Neural progenitor cell (in vitro differentiated cells): ENCODE results near the gene TMEM43. TPM values are rescaled to one million over a fixed set of nuclear protein-coding genes. Genes with fewer than 3 reads are reported as not detected.

ENCODE experiments used
- DNase-seq: peaks from one replicate; pipeline ENCODE4 v3.0.0-alpha.2; 2016; ENCODE audit warnings: low spot score
- H2AFZ ChIP-seq: fragments of 200-600 bp; sonication (generic); replicated peaks from 2 replicates; pipeline ENCODE4 v1.6.1; 2016; ENCODE audit warnings: antibody characterized with exemption
- H3F3A ChIP-seq: fragments of 200-600 bp; sonication (generic); 2 replicates; pipeline ENCODE4 v1.6.1; 2016; ENCODE audit warnings: antibody characterized with exemption, low read depth
- H3K27ac ChIP-seq: fragments of 200-600 bp; sonication (generic); 2 replicates; pipeline ENCODE4 v1.5.1; 2016; ENCODE audit warnings: mild to moderate bottlenecking
- H3K27me3 ChIP-seq: fragments of 200-600 bp; sonication (generic); 2 replicates; pipeline ENCODE4 v1.6.1; 2016; ENCODE audit warnings: mild to moderate bottlenecking, moderate library complexity
- H3K36me3 ChIP-seq: fragments of 200-600 bp; sonication (generic); 2 replicates; pipeline ENCODE4 v1.5.1; 2016
- H3K4me1 ChIP-seq: fragments of 200-600 bp; sonication (generic); 2 replicates; pipeline ENCODE4 v1.6.1; 2016; ENCODE audit warnings: mixed run types
- H3K4me2 ChIP-seq: fragments of 200-600 bp; sonication (generic); 2 replicates; pipeline ENCODE4 v1.6.1; 2016
- H3K4me3 ChIP-seq: fragments of 200-600 bp; sonication (generic); 2 replicates; pipeline ENCODE4 v1.5.1; 2016
- H3K79me2 ChIP-seq: fragments of 200-600 bp; sonication (generic); 2 replicates; pipeline ENCODE4 v1.6.1; 2016; ENCODE audit warnings: low read depth
- H3K9ac ChIP-seq: fragments of 200-600 bp; sonication (generic); 2 replicates; pipeline ENCODE4 v1.6.1; 2016
- H3K9me3 ChIP-seq: fragments of 200-600 bp; sonication (generic); 2 replicates; pipeline ENCODE4 v1.5.1; 2016; ENCODE audit warnings: low read depth
- H4K20me1 ChIP-seq: fragments of 200-600 bp; sonication (generic); 2 replicates; pipeline ENCODE4 v1.6.1; 2016; ENCODE audit warnings: low read depth
- H3K27ac Mint-ChIP-seq: 3 replicates; pipeline ENCODE4 v1.8.0; 2021; ENCODE audit warnings: mixed read lengths
- H3K27me3 Mint-ChIP-seq: 2 replicates; pipeline ENCODE4 v1.8.0; 2022; ENCODE audit warnings: low read depth, mild to moderate bottlenecking, inconsistent platforms, moderate library complexity, mixed read lengths; ENCODE audit not compliant: insufficient read depth
- H3K36me3 Mint-ChIP-seq: 3 replicates; pipeline ENCODE4 v1.8.0; 2021; ENCODE audit warnings: mixed read lengths
- H3K4me1 Mint-ChIP-seq: 3 replicates; pipeline ENCODE4 v1.8.0; 2021; ENCODE audit warnings: mixed read lengths
- H3K4me3 Mint-ChIP-seq: 3 replicates; pipeline ENCODE4 v1.8.0; 2021; ENCODE audit warnings: mild to moderate bottlenecking, moderate library complexity, mixed read lengths
- H3K9me3 Mint-ChIP-seq: 3 replicates; pipeline ENCODE4 v1.8.0; 2020; ENCODE audit warnings: mixed read lengths
- EZH2 ChIP-seq: fragments of 200-600 bp; sonication (generic); IDR thresholded peaks from 2 replicates; pipeline ENCODE4 v1.6.1; 2017; ENCODE audit warnings: antibody characterized with exemption, mild to moderate bottlenecking, moderate library complexity
- EZH2phosphoT487 ChIP-seq: fragments of 200-600 bp; sonication (generic); IDR thresholded peaks from 2 replicates; pipeline ENCODE4 v1.6.1; 2017; ENCODE audit warnings: antibody characterized with exemption
- total RNA-seq: library from RNA; depleted of rRNA; stranded (reverse); fragments of >200 nt; gene quantifications from 2 replicates; pipeline ENCODE4 v1.2.3, GENCODE V29; 2015; ENCODE audit warnings: low replicate concordance
- TF ChIP-seq, protein P1 (sequence below): fragments of 200-600 bp; sonication (generic); IDR thresholded peaks from 2 replicates; pipeline ENCODE4 v1.5.1; 2017; ENCODE audit warnings: antibody characterized with exemption, mild to moderate bottlenecking

TMEM43 gene
- total RNA-seq, 1 donor from 2014 or later, result 19.7 TPM

DNA sequence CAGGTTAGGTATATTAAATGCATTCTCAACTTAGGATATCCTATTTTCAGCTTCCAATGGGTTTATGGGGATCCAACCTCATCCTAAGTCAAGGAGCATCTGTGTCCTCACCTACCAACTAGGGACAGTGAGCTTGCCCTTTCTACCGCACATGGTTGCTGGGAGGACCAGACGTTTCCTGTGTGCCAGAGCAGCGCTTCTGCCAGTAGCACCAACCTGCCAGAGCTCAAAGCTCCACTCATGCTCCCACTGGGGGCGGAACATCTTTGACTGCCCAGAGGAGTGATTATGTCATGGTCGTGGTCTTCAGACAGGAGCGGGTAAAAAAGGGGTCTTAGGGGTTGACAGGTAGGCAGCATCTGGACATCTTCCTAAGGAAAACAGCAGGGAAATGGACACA lies 28.8 kb downstream of the TMEM43 start:
- Histone ChIP-seq H3K4me3 (no peak overlapping the region), H3K27ac (no peak overlapping the region), H3K9ac (no peak overlapping the region), H3K36me3 (no peaks in the 10 kb centered on the region), H2AFZ (no peak overlapping the region), H3K9me3 (no peaks in the 10 kb centered on the region), H3K27me3 (no peaks in the 10 kb centered on the region), H3K4me2 (no peak overlapping the region), H3K79me2 (no peaks in the 10 kb centered on the region), H3K4me1 (no peaks in the 10 kb centered on the region), H3F3A (no peaks in the 10 kb centered on the region), H4K20me1 (peaks cover 4% of the 10 kb centered on the region)
- no peak overlapping the region for H3K4me3 Mint-ChIP-seq
- no peak for TF ChIP-seq EZH2phosphoT487
- TF ChIP-seq, protein P1, sequence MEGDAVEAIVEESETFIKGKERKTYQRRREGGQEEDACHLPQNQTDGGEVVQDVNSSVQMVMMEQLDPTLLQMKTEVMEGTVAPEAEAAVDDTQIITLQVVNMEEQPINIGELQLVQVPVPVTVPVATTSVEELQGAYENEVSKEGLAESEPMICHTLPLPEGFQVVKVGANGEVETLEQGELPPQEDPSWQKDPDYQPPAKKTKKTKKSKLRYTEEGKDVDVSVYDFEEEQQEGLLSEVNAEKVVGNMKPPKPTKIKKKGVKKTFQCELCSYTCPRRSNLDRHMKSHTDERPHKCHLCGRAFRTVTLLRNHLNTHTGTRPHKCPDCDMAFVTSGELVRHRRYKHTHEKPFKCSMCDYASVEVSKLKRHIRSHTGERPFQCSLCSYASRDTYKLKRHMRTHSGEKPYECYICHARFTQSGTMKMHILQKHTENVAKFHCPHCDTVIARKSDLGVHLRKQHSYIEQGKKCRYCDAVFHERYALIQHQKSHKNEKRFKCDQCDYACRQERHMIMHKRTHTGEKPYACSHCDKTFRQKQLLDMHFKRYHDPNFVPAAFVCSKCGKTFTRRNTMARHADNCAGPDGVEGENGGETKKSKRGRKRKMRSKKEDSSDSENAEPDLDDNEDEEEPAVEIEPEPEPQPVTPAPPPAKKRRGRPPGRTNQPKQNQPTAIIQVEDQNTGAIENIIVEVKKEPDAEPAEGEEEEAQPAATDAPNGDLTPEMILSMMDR, result no peak
- no peak for TF ChIP-seq EZH2
- H3K4me1 Mint-ChIP-seq, result no peaks in the 10 kb centered on the region
- no peak for DNase-seq
- peaks cover 38% of the 10 kb centered on the region for H3K36me3 Mint-ChIP-seq
- H3K9me3 Mint-ChIP-seq, result no peaks in the 10 kb centered on the region
- H3K27me3 Mint-ChIP-seq, result peaks cover 4% of the 10 kb centered on the region
- no peak overlapping the region for H3K27ac Mint-ChIP-seq

DNA sequence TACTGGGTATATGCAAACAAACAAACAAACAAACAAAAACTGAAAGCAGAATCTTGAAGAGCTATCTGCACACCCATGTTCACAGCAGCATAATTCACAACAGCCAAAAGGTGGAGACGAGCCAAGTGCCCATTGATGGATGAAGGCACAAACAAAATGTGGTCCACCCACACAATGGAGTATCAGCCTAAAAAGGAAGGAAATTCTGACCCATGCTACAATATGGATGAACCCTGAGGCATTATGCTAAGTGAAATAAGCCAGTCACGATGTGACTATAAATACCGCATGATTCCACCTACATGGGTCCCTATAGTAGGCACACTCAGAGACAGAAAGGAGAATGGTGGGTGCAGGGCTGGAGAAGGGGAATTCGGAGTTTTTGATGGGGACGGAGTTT lies 29.4 kb downstream of the TMEM43 start:
- H3F3A ChIP-seq, result no peaks in the 10 kb centered on the region
- H3K27me3 Mint-ChIP-seq, result peaks cover 4% of the 10 kb centered on the region
- no peak overlapping the region for H3K27ac Mint-ChIP-seq
- no peaks in the 10 kb centered on the region for H3K4me1 Mint-ChIP-seq
- H4K20me1 ChIP-seq, result peaks cover 4% of the 10 kb centered on the region
- no peak overlapping the region for H3K4me2 ChIP-seq
- no peaks in the 10 kb centered on the region for H3K79me2 ChIP-seq
- no peak overlapping the region for H3K4me3 Mint-ChIP-seq
- no peaks in the 10 kb centered on the region for H3K36me3 ChIP-seq
- H3K36me3 Mint-ChIP-seq, result peaks cover 43% of the 10 kb centered on the region
- H3K9me3 Mint-ChIP-seq, result no peaks in the 10 kb centered on the region
- TF ChIP-seq EZH2phosphoT487, result no peak
- no peak overlapping the region for H3K27ac ChIP-seq
- no peaks in the 10 kb centered on the region for H3K27me3 ChIP-seq
- H3K4me3 ChIP-seq, result no peak overlapping the region
- no peak overlapping the region for H2AFZ ChIP-seq
- no peaks in the 10 kb centered on the region for H3K9me3 ChIP-seq
- no peak for DNase-seq
- no peaks in the 10 kb centered on the region for H3K4me1 ChIP-seq
- H3K9ac ChIP-seq, result no peak overlapping the region

DNA sequence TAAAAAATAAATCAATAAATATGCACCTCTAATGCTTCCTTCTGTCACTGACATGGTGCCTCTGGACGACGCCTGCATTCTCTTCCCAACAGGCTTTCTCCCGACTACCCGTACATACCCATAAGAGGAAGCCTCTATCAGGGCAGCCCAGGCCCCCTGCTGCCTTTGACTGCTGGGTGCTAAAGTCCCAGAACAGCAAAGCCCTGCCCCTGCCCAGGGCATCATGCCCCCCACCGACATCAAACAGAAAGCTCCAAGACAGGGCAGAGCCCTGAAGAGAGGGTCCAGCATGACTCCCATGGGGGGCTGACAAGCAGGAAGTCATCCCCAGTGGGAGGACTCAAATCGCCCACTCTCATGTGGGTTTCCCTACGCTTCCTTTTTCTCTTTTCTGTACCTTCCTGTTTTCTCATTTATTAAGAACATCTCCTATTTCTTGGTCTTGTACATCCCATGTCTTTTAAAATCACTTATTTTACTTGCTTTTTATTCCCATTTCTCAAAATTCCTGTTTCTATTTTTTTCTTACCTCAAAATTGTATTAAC lies 30.1 kb downstream of the TMEM43 start:
- Histone ChIP-seq H3K9me3 (no peaks in the 10 kb centered on the region), H4K20me1 (peaks cover 4% of the 10 kb centered on the region), H3K27me3 (no peaks in the 10 kb centered on the region), H2AFZ (no peak overlapping the region), H3K9ac (no peak overlapping the region), H3K79me2 (no peaks in the 10 kb centered on the region), H3F3A (no peaks in the 10 kb centered on the region), H3K4me1 (no peaks in the 10 kb centered on the region), H3K4me2 (no peak overlapping the region), H3K36me3 (no peaks in the 10 kb centered on the region), H3K4me3 (no peak overlapping the region), H3K27ac (no peak overlapping the region)
- H3K4me1 Mint-ChIP-seq, result no peaks in the 10 kb centered on the region
- no peak overlapping the region for H3K27ac Mint-ChIP-seq
- no peaks in the 10 kb centered on the region for H3K9me3 Mint-ChIP-seq
- DNase-seq, result no peak
- peaks cover 4% of the 10 kb centered on the region for H3K27me3 Mint-ChIP-seq
- H3K36me3 Mint-ChIP-seq, result peaks cover 46% of the 10 kb centered on the region
- TF ChIP-seq EZH2, result no peak
- TF ChIP-seq EZH2phosphoT487, result no peak
- TF ChIP-seq, protein P1, result no peak
- no peak overlapping the region for H3K4me3 Mint-ChIP-seq

DNA sequence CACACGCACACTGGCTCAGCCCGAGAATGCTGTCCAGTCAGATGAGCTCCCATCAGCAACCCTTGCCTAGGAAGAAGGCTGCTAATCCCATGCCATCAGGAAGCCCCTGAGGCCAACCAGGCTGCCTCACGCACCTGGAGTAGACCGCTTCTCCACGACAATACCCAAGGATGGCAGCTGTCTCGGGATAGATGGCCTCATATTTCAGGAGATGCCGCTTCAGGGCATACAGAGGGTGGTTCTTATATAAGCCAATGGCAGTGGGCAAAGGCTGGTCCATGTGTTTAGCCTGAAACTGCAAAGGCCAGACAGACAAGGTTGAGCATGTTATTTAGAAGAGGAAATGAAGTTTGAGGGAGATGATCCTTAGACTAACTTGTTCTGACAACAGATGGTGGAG lies 31.3 kb downstream of the TMEM43 start:
- Histone ChIP-seq H3K4me3 (no peak overlapping the region), H3F3A (no peaks in the 10 kb centered on the region), H3K9me3 (no peaks in the 10 kb centered on the region), H3K36me3 (peaks cover 3% of the 10 kb centered on the region), H2AFZ (no peak overlapping the region), H3K27ac (no peak overlapping the region), H3K4me2 (no peak overlapping the region), H3K79me2 (peaks cover 1% of the 10 kb centered on the region), H4K20me1 (peaks cover 4% of the 10 kb centered on the region), H3K9ac (no peak overlapping the region), H3K4me1 (no peaks in the 10 kb centered on the region), H3K27me3 (no peaks in the 10 kb centered on the region)
- no peak for DNase-seq
- no peak overlapping the region for H3K4me3 Mint-ChIP-seq
- H3K36me3 Mint-ChIP-seq, result peaks cover 55% of the 10 kb centered on the region
- no peaks in the 10 kb centered on the region for H3K4me1 Mint-ChIP-seq
- TF ChIP-seq EZH2 (no peak), EZH2phosphoT487 (no peak)
- TF ChIP-seq, protein P1, result no peak
- no peaks in the 10 kb centered on the region for H3K27me3 Mint-ChIP-seq
- H3K9me3 Mint-ChIP-seq, result peaks cover 4% of the 10 kb centered on the region
- H3K27ac Mint-ChIP-seq, result no peak overlapping the region
